GM08714 (cell line): ENCODE data around the gene PDCD1LG2.
A peak's percentile ranks its signal among the peaks of the same experiment; 100 is the strongest.
"Not testable (repeated sequence)": the region's sequence is repeated elsewhere in the genome, so short reads cannot be mapped to it uniquely, and the experiment has no call there.

Experiments
- H3K4me3 ChIP-seq: fragments of 200-500 bp; sonication (Bioruptor generic); 2 replicates; pipeline ENCODE4 v1.5.1; 2014; ENCODE audit warnings: mild to moderate bottlenecking, low read length, inconsistent platforms
- ZNF274 ChIP-seq: IDR thresholded peaks from 2 replicates; pipeline ENCODE4 v1.6.1; 2012; ENCODE audit warnings: mild to moderate bottlenecking, low read depth, low read length

The PDCD1LG2 gene

GRCh38 chr9:5485378-5486085, 24.8 kb upstream of the PDCD1LG2 start:
- H3K4me3 ChIP-seq: no peak overlapping the region

GRCh38 chr9:5486988-5487387, 23.3 kb upstream of the PDCD1LG2 start:
- no peak for TF ChIP-seq ZNF274

More at GRCh38 chr9:5485378-5486085, 24.8 kb upstream of the PDCD1LG2 start:
- no peak for TF ChIP-seq ZNF274

GRCh38 chr9:5488221-5489008, 21.9 kb upstream of the PDCD1LG2 start:
- no peak overlapping the region for H3K4me3 ChIP-seq
- TF ChIP-seq ZNF274: no peak

More at GRCh38 chr9:5486988-5487387, 23.3 kb upstream of the PDCD1LG2 start:
- no peak overlapping the region for H3K4me3 ChIP-seq

- H3K4me3 ChIP-seq: no peak overlapping the region
- no peak for TF ChIP-seq ZNF274
Measured at GRCh38 chr9:5489630-5490490, 20.5 kb upstream of the PDCD1LG2 start.

GRCh38 chr9:5492965-5493678, 17.2 kb upstream of the PDCD1LG2 start:
- H3K4me3 ChIP-seq: peak overlapping the region; percentile 39; the same call in 1 of the 2 replicates
- no peak for TF ChIP-seq ZNF274

GRCh38 chr9:5493679-5494511, 16.4 kb upstream of the PDCD1LG2 start:
- TF ChIP-seq ZNF274: no peak
- H3K4me3 ChIP-seq: peak overlapping the region; percentile 42; the same call in 1 of the 2 replicates

- H3K4me3 ChIP-seq: not testable (repeated sequence)
Measured at GRCh38 chr9:5494765-5495164, 15.6 kb upstream of the PDCD1LG2 start.

GRCh38 chr9:5499157-5499556, 11.2 kb upstream of the PDCD1LG2 start:
- no peak overlapping the region for H3K4me3 ChIP-seq
- TF ChIP-seq ZNF274: no peak

- H3K4me3 ChIP-seq: no peak overlapping the region; the same call in 1 of the 2 replicates
- no peak for TF ChIP-seq ZNF274
Measured at GRCh38 chr9:5499889-5500398, 10.4 kb upstream of the PDCD1LG2 start.

GRCh38 chr9:5500441-5501235, 9.7 kb upstream of the PDCD1LG2 start:
- no peak overlapping the region; the same call in 1 of the 2 replicates for H3K4me3 ChIP-seq
- TF ChIP-seq ZNF274: no peak

GRCh38 chr9:5502553-5502952, 7.8 kb upstream of the PDCD1LG2 start:
- no peak for TF ChIP-seq ZNF274
- no peak overlapping the region for H3K4me3 ChIP-seq

GRCh38 chr9:5509573-5509972, 758 bp upstream of the PDCD1LG2 start:
- H3K4me3 ChIP-seq: no peak overlapping the region; the same call in 1 of the 2 replicates
- no peak for TF ChIP-seq ZNF274
